GM12878 (cell line): ENCODE results near the gene PSMD13. TPM values are rescaled to one million over a fixed set of nuclear protein-coding genes. Genes with fewer than 3 reads are reported as not detected.

Experiments used
- ATF7 ChIP-seq: fragments of 450-650 bp; IDR thresholded peaks from 2 replicates; pipeline ENCODE4 v1.6.1; 2016; ENCODE audit warnings: low read depth, mild to moderate bottlenecking
- BRCA1 ChIP-seq: IDR thresholded peaks from 2 replicates; pipeline ENCODE4 v1.6.1; 2011; ENCODE audit warnings: low read depth, low read length, improper control_type of control experiment
- CREB1 ChIP-seq: IDR thresholded peaks from 2 replicates; pipeline ENCODE4 v1.6.1; 2012; ENCODE audit warnings: low read depth, mild to moderate bottlenecking, inconsistent platforms
- EP300 ChIP-seq, 2 experiments: fragments of 150-350 bp in 1 of 2; IDR thresholded peaks; 2 replicates each; pipeline ENCODE4 v1.6.1; 2011 to 2012; ENCODE audit warnings: low read depth in 2 of 2, low read length in 2 of 2, borderline replicate concordance in 1 of 2, improper control_type of control experiment in 1 of 2, inconsistent platforms in 1 of 2; ENCODE audit not compliant: control insufficient read depth in 1 of 2
- JUND ChIP-seq: IDR thresholded peaks from 2 replicates; pipeline ENCODE4 v1.6.1; 2012; ENCODE audit warnings: low read depth, mild to moderate bottlenecking, low read length, improper control_type of control experiment, moderate library complexity
- MTA2 ChIP-seq: fragments of 450-650 bp; IDR thresholded peaks from 2 replicates; pipeline ENCODE4 v1.6.1; 2016; ENCODE audit warnings: low read depth, mild to moderate bottlenecking, moderate library complexity
- MXI1 ChIP-seq: fragments of 150-350 bp; IDR thresholded peaks from 2 replicates; pipeline ENCODE4 v1.6.1; 2011; ENCODE audit warnings: low read depth, mild to moderate bottlenecking, inconsistent platforms, low read length, improper control_type of control experiment
- NKRF ChIP-seq: fragments of 450-650 bp; conservative IDR thresholded peaks from 2 replicates; pipeline ENCODE4 v1.6.1; 2017; ENCODE audit warnings: mild to moderate bottlenecking, moderate library complexity
- PAX5 ChIP-seq: IDR thresholded peaks from 2 replicates; pipeline ENCODE4 v1.6.1; 2011; ENCODE audit warnings: low read depth, low read length, borderline replicate concordance
- POLR2AphosphoS5 ChIP-seq: IDR thresholded peaks from 2 replicates; pipeline ENCODE4 v1.6.1; 2011; ENCODE audit warnings: mild to moderate bottlenecking, low read length, inconsistent platforms
- SMAD1 ChIP-seq: fragments of 450-650 bp; IDR thresholded peaks from 2 replicates; pipeline ENCODE4 v1.6.1; 2018; ENCODE audit warnings: mild to moderate bottlenecking, low read depth; ENCODE audit not compliant: partially characterized antibody
- SMC3 ChIP-seq: IDR thresholded peaks from 2 replicates; pipeline ENCODE4 v1.6.1; 2011; ENCODE audit warnings: low read length, improper control_type of control experiment, borderline replicate concordance
- ZNF207 ChIP-seq: fragments of 450-650 bp; IDR thresholded peaks from 2 replicates; pipeline ENCODE4 v1.6.1; 2014; ENCODE audit warnings: antibody characterized with exemption, mild to moderate bottlenecking, borderline replicate concordance
- ZNF24 ChIP-seq: fragments of 450-650 bp; IDR thresholded peaks from 2 replicates; pipeline ENCODE4 v1.6.1; 2017; ENCODE audit warnings: antibody characterized with exemption, mild to moderate bottlenecking
- polyA plus RNA-seq, 11 experiments: library from polyadenylated mRNA; depleted of rRNA in 4 of 11; unstranded in 6 of 11; stranded (reverse) in 5 of 11; fragments of >200 nt; fragmentation: Nextera tagmentation in 4 of 11; fragmentation: Illumina TruSeq in 1 of 11; extraction: Ambion mirVana in 4 of 11; extraction: Trizol in 1 of 11; gene quantifications; 1 replicate in 1 of 11; 2 replicates in 10 of 11; pipeline versions ENCODE4 v1.2.1 to v1.2.3, GENCODE V29; 2011 to 2016; ENCODE audit warnings: inconsistent platforms in 2 of 11, missing spikeins in 2 of 11, low read depth in 1 of 11
- total RNA-seq, 4 experiments: library from RNA; depleted of rRNA in 3 of 4; stranded (reverse); fragments of >200 nt in 3 of 4; fragmentation: Illumina TruSeq in 1 of 4; extraction: Trizol in 1 of 4; gene quantifications; 2 replicates each; pipeline versions ENCODE4 v1.2.1 to v1.2.3, GENCODE V29; 2013 to 2021

PSMD13 gene
- total and polyA plus RNA-seq, 10 of the 15 experiments (the other 5 are each of a cell fraction or from before 2014, with no cell fraction given), result 141 to 303 (median 177) TPM

- TF ChIP-seq BRCA1, result no peak
- no peak for TF ChIP-seq ZNF24
- TF ChIP-seq ATF7, result peak; percentile 41
- TF ChIP-seq NKRF, result no peak
- TF ChIP-seq PAX5, result no peak
- TF ChIP-seq MXI1, result no peak
- TF ChIP-seq SMC3, result 0 out of 2 replicates have a peak, but pooled peaks have one; percentile 5
- TF ChIP-seq JUND, result no peak
- no peak for TF ChIP-seq ZNF207
- TF ChIP-seq CREB1, result no peak
- TF ChIP-seq EP300 (IDR thresholded peaks at IDR 0.05; ENCODE audit: borderline replicate concordance in 1 of 2, control insufficient read depth in 1 of 2, low read depth in 2 of 2, low read length in 2 of 2), result no peak
- TF ChIP-seq SMAD1, result no peak
- TF ChIP-seq MTA2, result peak; percentile 37; the same call in 1 of the 2 replicates
- no peak for TF ChIP-seq POLR2AphosphoS5
Observed at GRCh38 chr11:225734-226453, 10.9 kb upstream of the PSMD13 start (continued).
